HL-60 (cell line): ENCODE results near the gene TARDBP.
"Not testable (repeated sequence)": the region's sequence is repeated elsewhere in the genome, so short reads cannot be mapped to it uniquely, and the experiment has no call there.

Experiments
- DNase-seq, 2 experiments: peaks; one replicate each; pipeline ENCODE4 v3.0.0-alpha.2; 2010 to 2020; ENCODE audit warnings: low read depth in 1 of 2, low spot score in 1 of 2
- H3K27ac ChIP-seq: fragments of 250-450 bp; sonication (Bioruptor Pico); replicated peaks from 2 replicates; pipeline ENCODE4 v1.5.1; 2020; ENCODE audit warnings: mild to moderate bottlenecking, moderate library complexity
- H3K27me3 ChIP-seq: fragments of 250-450 bp; sonication (Bioruptor Pico); 2 replicates; pipeline ENCODE4 v1.5.1; 2021; ENCODE audit warnings: mild to moderate bottlenecking, moderate library complexity; ENCODE audit not compliant: insufficient read depth, poor library complexity, severe bottlenecking
- H3K4me3 ChIP-seq: replicated peaks from 2 replicates; pipeline ENCODE4 v1.5.1; 2011; ENCODE audit warnings: mild to moderate bottlenecking, control low read depth, low read length; ENCODE audit not compliant: insufficient read depth
- CTCF ChIP-seq: IDR thresholded peaks from one replicate; pipeline ENCODE4 v1.5.1; 2011; ENCODE audit warnings: low read length, control low read depth, inconsistent platforms; ENCODE audit not compliant: insufficient read depth
- GABPA ChIP-seq: IDR thresholded peaks from 2 replicates; pipeline ENCODE4 v1.6.1; 2012; ENCODE audit warnings: low read depth
- POLR2AphosphoS5 ChIP-seq: IDR thresholded peaks from 2 replicates; pipeline ENCODE4 v1.6.1; 2012; ENCODE audit warnings: low read depth
- REST ChIP-seq: IDR thresholded peaks from 2 replicates; pipeline ENCODE4 v1.6.1; 2012; ENCODE audit warnings: low read depth; ENCODE audit not compliant: insufficient replicate concordance
- SPI1 ChIP-seq: IDR thresholded peaks from 2 replicates; pipeline ENCODE4 v1.6.1; 2012; ENCODE audit warnings: low read depth, mild to moderate bottlenecking, borderline replicate concordance

The TARDBP gene

GRCh38 chr1:11070876-11071275 lies 58.4 kb downstream of the TARDBP start:
- DNase-seq: no peak
- TF ChIP-seq CTCF (no peak), GABPA (no peak), POLR2AphosphoS5 (no peak)
- Histone ChIP-seq H3K27ac (no peak overlapping the region), H3K27me3 (no peaks in the 10 kb centered on the region), H3K4me3 (no peak overlapping the region)

GRCh38 chr1:11071463-11072215 lies 59.2 kb downstream of the TARDBP start:
- TF ChIP-seq REST: no peak
- TF ChIP-seq SPI1: no peak
- TF ChIP-seq POLR2AphosphoS5: no peak
- TF ChIP-seq CTCF: no peak
- TF ChIP-seq GABPA: no peak
- Histone ChIP-seq H3K4me3 (no peak overlapping the region), H3K27ac (no peak overlapping the region; the same call in none of the 2 replicates), H3K27me3 (no peaks in the 10 kb centered on the region)
- DNase-seq: no peak

GRCh38 chr1:11072216-11072917 lies 59.9 kb downstream of the TARDBP start:
- DNase-seq: no peak
- no peak for TF ChIP-seq POLR2AphosphoS5
- TF ChIP-seq SPI1: no peak
- no peak for TF ChIP-seq REST
- TF ChIP-seq GABPA: no peak
- TF ChIP-seq CTCF: no peak
- no peak overlapping the region for H3K27ac ChIP-seq

GRCh38 chr1:11073398-11073797 lies 60.9 kb downstream of the TARDBP start:
- not testable (repeated sequence) for H3K4me3 ChIP-seq, H3K27ac ChIP-seq, DNase-seq

More at GRCh38 chr1:11072216-11072917, 59.9 kb downstream of the TARDBP start:
- Histone ChIP-seq H3K27me3 (no peaks in the 10 kb centered on the region), H3K4me3 (no peak overlapping the region)

More at GRCh38 chr1:11073398-11073797, 60.9 kb downstream of the TARDBP start:
- not testable (repeated sequence) for H3K27me3 ChIP-seq
